CD4-positive, alpha-beta T cell treated with Interleukin-1 beta for 1 hour (primary cell): Measurements from ENCODE around the gene DACH2.

Experiments
- DNase-seq, 2 donors: peaks; one replicate each; pipeline ENCODE4 v3.0.0-alpha.2; 2020 to 2022

DACH2 gene

DNA sequence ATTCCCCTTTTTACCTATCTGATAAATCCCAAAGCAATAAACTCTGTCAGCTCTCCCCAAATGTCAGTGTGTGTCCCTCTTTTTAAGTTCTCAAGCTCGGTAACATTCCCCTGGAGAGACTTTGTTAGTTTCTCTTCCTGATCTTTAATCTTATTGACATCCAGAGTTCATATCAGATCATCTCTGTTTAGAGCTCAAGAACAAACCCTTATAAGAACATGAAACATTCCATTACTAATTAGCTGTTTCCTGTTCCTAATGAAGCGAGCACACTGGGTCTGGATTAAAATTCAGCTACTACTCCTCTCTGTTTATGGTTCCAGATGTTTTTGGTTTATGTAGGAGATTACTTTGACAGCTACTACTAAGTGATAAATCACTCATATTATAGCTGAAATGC lies 681.5 kb downstream of the DACH2 start:
- DNase-seq: no peak

DNA sequence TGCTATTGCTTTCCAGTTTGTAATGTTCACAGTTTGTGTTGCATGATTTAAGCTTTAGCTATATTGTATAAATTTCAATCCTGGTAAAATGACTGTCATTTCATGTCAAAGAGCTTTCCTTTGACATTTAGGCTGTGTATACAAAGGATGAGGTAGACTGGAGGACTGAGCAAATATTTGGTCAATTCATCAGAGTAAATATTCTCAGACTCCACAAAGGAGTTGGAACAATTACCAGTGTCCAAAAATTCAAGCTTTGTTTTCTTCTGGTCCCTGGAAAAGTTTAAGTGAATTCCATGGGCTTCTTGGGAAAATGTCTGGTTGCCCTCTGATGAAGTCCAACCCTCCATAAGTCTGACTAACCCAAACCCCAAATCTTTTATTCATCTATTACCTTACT lies 682.4 kb downstream of the DACH2 start:
- DNase-seq: no peak

DNA sequence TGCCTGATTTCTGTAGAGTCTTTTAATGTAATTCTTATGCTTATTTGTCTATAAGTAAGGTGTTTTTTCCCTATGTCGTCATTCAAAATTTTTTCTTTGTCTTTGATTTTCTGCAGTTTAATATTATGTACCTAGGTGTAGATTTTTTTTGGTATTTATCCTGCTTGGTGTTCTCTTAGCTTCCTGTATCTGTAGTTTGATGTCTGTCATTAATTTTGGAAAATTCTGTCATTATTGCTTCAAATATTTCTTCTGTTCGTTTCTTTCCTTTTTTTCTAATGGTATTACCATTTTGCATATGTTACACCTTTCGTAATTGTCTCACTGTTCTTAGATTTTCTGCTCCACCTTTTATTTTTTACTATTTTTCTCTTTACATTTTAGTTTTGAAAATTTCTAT lies 696.9 kb downstream of the DACH2 start:
- DNase-seq: no peak
